Measurements from ENCODE around the gene ZNF837.

ZNF837 gene

GRCh38 chr19:58351990-58352755, 28.7 kb downstream of the ZNF837 start:
- H3K4me1 ChIP-seq (ENCODE audit: low read depth, poor library complexity, severe bottlenecking), result peaks cover 3% of the 10 kb centered on the region
- no peaks in the 10 kb centered on the region for H4K20me1 ChIP-seq (ENCODE audit: insufficient read depth)
- no peak overlapping the region for H3K9ac ChIP-seq
- H3K27me3 ChIP-seq (ENCODE audit: insufficient read depth, low read depth), result peaks cover 9% of the 10 kb centered on the region; the same call in 1 of the 2 replicates
- H3K4me2 ChIP-seq, result no peak overlapping the region
- no peaks in the 10 kb centered on the region for H3K36me3 ChIP-seq (ENCODE audit: insufficient read depth)
- no peak for TF ChIP-seq CTCF (conservative IDR thresholded peaks at IDR 0.05; ENCODE audit: low read depth, low read length)
- no peak overlapping the region for H3K27ac ChIP-seq
- H2AFZ ChIP-seq (ENCODE audit: low read depth), result no peak overlapping the region
- H3K4me3 ChIP-seq (IDR thresholded peaks at IDR 0.05; ENCODE audit: insufficient read depth, low read depth, low read length), result no peak overlapping the region
- no peaks in the 10 kb centered on the region for H3K79me2 ChIP-seq (ENCODE audit: insufficient read depth, low read depth)

GRCh38 chr19:58351558-58351878, 29.3 kb downstream of the ZNF837 start:
- Histone ChIP-seq H4K20me1 (ENCODE audit: insufficient read depth) (no peaks in the 10 kb centered on the region), H3K79me2 (ENCODE audit: insufficient read depth, low read depth) (no peaks in the 10 kb centered on the region), H3K27ac (no peak overlapping the region), H3K27me3 (ENCODE audit: insufficient read depth, low read depth) (peaks cover 13% of the 10 kb centered on the region; the same call in 1 of the 2 replicates), H3K4me1 (ENCODE audit: low read depth, poor library complexity, severe bottlenecking) (peaks cover 3% of the 10 kb centered on the region), H3K36me3 (ENCODE audit: insufficient read depth) (no peaks in the 10 kb centered on the region), H3K4me2 (no peak overlapping the region), H3K9ac (no peak overlapping the region), H3K4me3 (IDR thresholded peaks at IDR 0.05; ENCODE audit: insufficient read depth, low read depth, low read length) (no peak overlapping the region), H2AFZ (ENCODE audit: low read depth) (no peak overlapping the region)
- TF ChIP-seq CTCF (conservative IDR thresholded peaks at IDR 0.05; ENCODE audit: low read depth, low read length), result no peak

GRCh38 chr19:58350871-58351557, 29.8 kb downstream of the ZNF837 start:
- Histone ChIP-seq H3K27ac (no peak overlapping the region), H3K79me2 (ENCODE audit: insufficient read depth, low read depth) (no peaks in the 10 kb centered on the region), H2AFZ (ENCODE audit: low read depth) (no peak overlapping the region), H3K4me3 (IDR thresholded peaks at IDR 0.05; ENCODE audit: insufficient read depth, low read depth, low read length) (no peak overlapping the region), H3K9ac (no peak overlapping the region), H4K20me1 (ENCODE audit: insufficient read depth) (no peaks in the 10 kb centered on the region), H3K27me3 (ENCODE audit: insufficient read depth, low read depth) (peaks cover 13% of the 10 kb centered on the region; the same call in 1 of the 2 replicates), H3K4me1 (ENCODE audit: low read depth, poor library complexity, severe bottlenecking) (peaks cover 3% of the 10 kb centered on the region), H3K36me3 (ENCODE audit: insufficient read depth) (no peaks in the 10 kb centered on the region), H3K4me2 (no peak overlapping the region)
- TF ChIP-seq CTCF (conservative IDR thresholded peaks at IDR 0.05; ENCODE audit: low read depth, low read length), result no peak

- Histone ChIP-seq H3K27ac (no peak overlapping the region), H3K4me2 (no peak overlapping the region), H3K27me3 (ENCODE audit: insufficient read depth, low read depth) (peaks cover 13% of the 10 kb centered on the region; the same call in 1 of the 2 replicates), H3K36me3 (ENCODE audit: insufficient read depth) (no peaks in the 10 kb centered on the region), H2AFZ (ENCODE audit: low read depth) (no peak overlapping the region), H3K4me3 (IDR thresholded peaks at IDR 0.05; ENCODE audit: insufficient read depth, low read depth, low read length) (no peak overlapping the region), H3K79me2 (ENCODE audit: insufficient read depth, low read depth) (no peaks in the 10 kb centered on the region), H4K20me1 (ENCODE audit: insufficient read depth) (no peaks in the 10 kb centered on the region), H3K4me1 (ENCODE audit: low read depth, poor library complexity, severe bottlenecking) (no peaks in the 10 kb centered on the region), H3K9ac (no peak overlapping the region)
- TF ChIP-seq CTCF (conservative IDR thresholded peaks at IDR 0.05; ENCODE audit: low read depth, low read length), result no peak
These were observed 30.6 kb downstream of the ZNF837 start for GRCh38 chr19:58350001-58350861.

Data from KMS-11 (cell line).